H1 (cell line): ENCODE data around the gene ACADSB. TPM values are rescaled to one million over a fixed set of nuclear protein-coding genes. Genes with fewer than 3 reads are reported as not detected.

Source experiments
- CTCF ChIA-PET: fragments of 300-600 bp; sonication (Branson Sonifier 250); formaldehyde crosslinking; loops from one replicate; lab custom pipeline; 2021; ENCODE audit not compliant: partially characterized antibody; lab: Charles Lee
- POLR2A ChIA-PET: fragments of 300-600 bp; sonication (Branson Sonifier 250); formaldehyde crosslinking; loops from one replicate; lab custom pipeline; 2021; ENCODE audit warnings: inconsistent platforms; ENCODE audit not compliant: partially characterized antibody; lab: Charles Lee
- DNase-seq, 2 experiments: peaks; one replicate each; pipeline versions ENCODE4 v3.0.0 to v3.0.0-alpha.2; 2010 to 2022; ENCODE audit warnings: low spot score in 2 of 2, low read depth in 1 of 2, mixed read lengths in 1 of 2
- FAIRE-seq: peaks from 2 replicates; lab custom pipeline; 2011; peaks lifted over from hg19 to GRCh38; lab: Jason Lieb, UNC
- H2AFZ ChIP-seq: 2 replicates; pipeline ENCODE4 v1.8.1; 2012; ENCODE audit warnings: low read length, inconsistent platforms
- H2AK5ac ChIP-seq: 2 replicates; pipeline ENCODE4 v1.6.1; 2013; ENCODE audit warnings: low read depth, low read length
- H2BK120ac ChIP-seq: replicated peaks from 2 replicates; pipeline ENCODE3; 2013; ENCODE audit warnings: low read depth, low read length, inconsistent platforms
- H2BK12ac ChIP-seq: 2 replicates; pipeline ENCODE4 v1.6.1; 2013; ENCODE audit warnings: low read depth, low read length
- H2BK15ac ChIP-seq: 2 replicates; pipeline ENCODE4 v1.6.1; 2013; ENCODE audit warnings: low read length
- H2BK20ac ChIP-seq: 2 replicates; pipeline ENCODE4 v1.6.1; 2013; ENCODE audit warnings: low read length
- H2BK5ac ChIP-seq: 2 replicates; pipeline ENCODE4 v1.6.1; 2013; ENCODE audit warnings: low read depth, low read length
- H3K14ac ChIP-seq: 2 replicates; pipeline ENCODE4 v1.6.1; 2013; ENCODE audit warnings: inconsistent platforms; ENCODE audit not compliant: insufficient read length
- H3K18ac ChIP-seq: 2 replicates; pipeline ENCODE4 v1.6.1; 2013; ENCODE audit warnings: low read length; ENCODE audit errors: extremely low read depth
- H3K23ac ChIP-seq: 2 replicates; pipeline ENCODE4 v1.6.1; 2013; ENCODE audit warnings: inconsistent platforms; ENCODE audit not compliant: insufficient read length
- H3K23me2 ChIP-seq: 2 replicates; pipeline ENCODE4 v1.6.1; 2013; ENCODE audit warnings: low read depth, low read length
- H3K27ac ChIP-seq: 2 replicates; pipeline ENCODE4 v1.6.1; 2011; ENCODE audit warnings: low read depth, low read length, inconsistent platforms
- H3K27me3 ChIP-seq, 4 experiments: replicated peaks in 1 of 4; 1 replicate in 1 of 4; 2 replicates in 3 of 4; pipeline versions ENCODE4 v1.6.1 to v1.8.1; 2011 to 2013; ENCODE audit warnings: low read length in 3 of 4, mild to moderate bottlenecking in 3 of 4, inconsistent platforms in 2 of 4, mixed read lengths in 2 of 4, moderate library complexity in 1 of 4; ENCODE audit not compliant: control insufficient read depth in 3 of 4, insufficient read depth in 3 of 4; ENCODE audit errors: extremely low read depth in 1 of 4
- H3K36me3 ChIP-seq, 4 experiments: 2 replicates each; pipeline versions ENCODE4 v1.6.1 to v1.8.1; 2011 to 2013; ENCODE audit warnings: mild to moderate bottlenecking in 4 of 4, low read length in 3 of 4, moderate library complexity in 2 of 4, control low read depth in 1 of 4, inconsistent platforms in 1 of 4; ENCODE audit not compliant: insufficient read depth in 4 of 4, control insufficient read depth in 2 of 4
- H3K4ac ChIP-seq: replicated peaks from 2 replicates; pipeline ENCODE3; 2013; ENCODE audit warnings: low read length, low read depth, mixed read lengths, inconsistent platforms; ENCODE audit not compliant: insufficient read length
- H3K4me1 ChIP-seq, 4 experiments: replicated peaks in 1 of 4; 1 replicate in 1 of 4; 2 replicates in 3 of 4; pipeline versions ENCODE4 v1.6.1 to v1.8.1; 2011 to 2013; ENCODE audit warnings: low read length in 3 of 4, inconsistent platforms in 2 of 4, mixed read lengths in 1 of 4; ENCODE audit not compliant: insufficient read depth in 4 of 4, control insufficient read depth in 3 of 4
- H3K4me2 ChIP-seq, 2 experiments: 2 replicates each; pipeline versions ENCODE4 v1.6.1 to v1.8.1; 2011 to 2013; ENCODE audit warnings: low read depth in 2 of 2, low read length in 2 of 2, control low read depth in 1 of 2, inconsistent platforms in 1 of 2, mild to moderate bottlenecking in 1 of 2; ENCODE audit not compliant: insufficient read depth in 1 of 2
- H3K4me3 ChIP-seq, 4 experiments: fragments of 200-600, 300-600 bp in 1 of 4; sonication (generic), shearing (Covaris generic), sonication (Bioruptor Twin) in 1 of 4; 2 replicates each; pipeline versions ENCODE4 v1.5.1 to v1.8.1; 2011 to 2016; ENCODE audit warnings: low read length in 4 of 4, low read depth in 3 of 4, control low read depth in 2 of 4, inconsistent platforms in 2 of 4, mild to moderate bottlenecking in 2 of 4, mixed read lengths in 1 of 4, moderate library complexity in 1 of 4; ENCODE audit not compliant: insufficient read depth in 2 of 4; ENCODE audit errors: extremely low read depth in 1 of 4
- H3K56ac ChIP-seq: replicated peaks from 2 replicates; pipeline ENCODE3; 2013; ENCODE audit warnings: low read depth, mild to moderate bottlenecking, mixed read lengths, low read length, inconsistent platforms; ENCODE audit not compliant: insufficient read length
- H3K79me1 ChIP-seq: 2 replicates; pipeline ENCODE4 v1.6.1; 2013; ENCODE audit warnings: low read depth, low read length, control low read depth
- H3K79me2 ChIP-seq, 2 experiments: 2 replicates each; pipeline versions ENCODE4 v1.6.1 to v1.8.1; 2012 to 2013; ENCODE audit warnings: low read length in 2 of 2, mild to moderate bottlenecking in 2 of 2, inconsistent platforms in 1 of 2; ENCODE audit not compliant: insufficient read depth in 2 of 2, control insufficient read depth in 1 of 2
- H3K9ac ChIP-seq, 4 experiments: replicated peaks in 1 of 4; 1 replicate in 1 of 4; 2 replicates in 3 of 4; pipeline versions ENCODE4 v1.6.1 to v1.8.1; 2011 to 2013; ENCODE audit warnings: low read depth in 3 of 4, low read length in 3 of 4, control low read depth in 2 of 4, mild to moderate bottlenecking in 2 of 4, moderate library complexity in 2 of 4, inconsistent platforms in 1 of 4; ENCODE audit errors: extremely low read depth in 1 of 4
- H3K9me3 ChIP-seq, 2 experiments: 2 replicates each; pipeline versions ENCODE4 v1.6.1 to v1.8.1; 2012 to 2013; ENCODE audit warnings: mild to moderate bottlenecking in 2 of 2, moderate library complexity in 2 of 2, control low read depth in 1 of 2, inconsistent platforms in 1 of 2, low read depth in 1 of 2, low read length in 1 of 2, mixed read lengths in 1 of 2; ENCODE audit not compliant: insufficient read depth in 2 of 2
- H4K20me1 ChIP-seq, 2 experiments: replicated peaks in 1 of 2; 2 replicates each; pipeline versions ENCODE3 to v1.8.1; 2011 to 2013; ENCODE audit warnings: inconsistent platforms in 2 of 2, low read length in 2 of 2, mild to moderate bottlenecking in 1 of 2; ENCODE audit not compliant: insufficient read depth in 2 of 2, control insufficient read depth in 1 of 2
- H4K5ac ChIP-seq: 2 replicates; pipeline ENCODE4 v1.6.1; 2013; ENCODE audit warnings: low read length, low read depth, mixed read lengths, inconsistent platforms; ENCODE audit not compliant: insufficient read length
- H4K8ac ChIP-seq: 2 replicates; pipeline ENCODE4 v1.8.0; 2013; ENCODE audit warnings: mild to moderate bottlenecking, moderate library complexity, low read length, inconsistent platforms; ENCODE audit not compliant: insufficient read depth; ENCODE audit errors: extremely low read depth
- H4K91ac ChIP-seq: replicated peaks from 2 replicates; pipeline ENCODE3; 2013; ENCODE audit warnings: low read length, mixed read lengths, inconsistent platforms; ENCODE audit not compliant: insufficient read length
- NANOG ChIP-seq: IDR thresholded peaks from 2 replicates; pipeline ENCODE4 v1.6.1; 2011; ENCODE audit warnings: low read length, low read depth, mild to moderate bottlenecking, inconsistent platforms; ENCODE audit not compliant: insufficient read depth, poor library complexity, severe bottlenecking
- WGBS, 2 experiments: shearing (Covaris generic) in 1 of 2; methylation state at CpG; one replicate each; pipeline versions ENCODE4 v1.1.6 to v1.1.7; 2013 to 2015; ENCODE audit warnings: low lambda C conversion rate in 2 of 2, mixed read lengths in 2 of 2, inconsistent platforms in 1 of 2, low coverage in 1 of 2, missing lambda C conversion rate in 1 of 2; ENCODE audit not compliant: insufficient replicate concordance in 2 of 2, insufficient coverage in 1 of 2, insufficient read length in 1 of 2; ENCODE audit errors: extremely low coverage in 1 of 2, missing lambda C conversion rate in 1 of 2; 5-methylcytosine and 5-hydroxymethylcytosine counted together
- polyA plus RNA-seq, 7 experiments: library from polyadenylated mRNA; depleted of rRNA in 3 of 7; stranded (reverse) in 5 of 7; unstranded in 2 of 7; fragments of >200 nt in 5 of 7; fragments of 200-250 nt in 2 of 7; gene quantifications; 1 replicate in 5 of 7; 2 replicates in 1 of 7; 4 replicates in 1 of 7; pipeline versions ENCODE4 v1.2.1 to v1.2.3, GENCODE V29; 2011 to 2013; ENCODE audit warnings: missing spikeins in 2 of 7, mixed read lengths in 2 of 7
- total RNA-seq: library from RNA; stranded (reverse); fragmentation: NEBNext Ultra II Directional; extraction: Animal tissue kit (Norgen Biotek cat#: 25700); gene quantifications from 2 replicates; pipeline ENCODE4 v1.2.1, GENCODE V29; 2021
- TF ChIP-seq, protein P1 (sequence below): IDR thresholded peaks from 2 replicates; pipeline ENCODE4 v1.6.1; 2012; ENCODE audit warnings: inconsistent platforms
- TF ChIP-seq, protein P2 (sequence below): IDR thresholded peaks from 2 replicates; pipeline ENCODE4 v1.6.1; 2012; ENCODE audit warnings: inconsistent platforms

ACADSB gene
- total and polyA plus RNA-seq, 2 of the 8 experiments (the other 6 are each of a cell fraction or from before 2014, with no cell fraction given), result 5.6 to 11.2 TPM

DNA sequence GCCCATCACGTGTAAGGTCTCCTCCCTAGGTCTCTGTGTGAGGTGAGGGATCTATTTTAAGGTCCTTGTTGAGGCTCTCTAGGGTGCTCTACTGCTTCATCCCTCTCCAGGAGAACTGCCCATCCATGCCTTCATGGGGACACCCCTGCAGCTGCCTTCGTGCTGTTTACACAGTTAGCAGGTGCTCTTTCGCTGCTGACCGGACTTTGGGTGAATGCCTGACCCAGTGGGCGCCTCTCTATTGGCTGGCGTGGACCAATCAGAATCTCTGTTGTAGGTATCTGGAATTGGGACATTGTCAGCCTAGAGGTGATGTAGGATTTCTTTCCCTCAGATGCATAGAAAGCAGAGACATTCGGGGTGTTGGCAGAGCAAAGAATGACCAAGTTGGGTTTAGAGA is 88.2 kb downstream of the ACADSB start:
- FAIRE-seq (no peak), DNase-seq (no peak)
- no peak overlapping the region for H3K9ac ChIP-seq
- no peak overlapping the region for H4K91ac ChIP-seq
- H3K9me3 ChIP-seq, result no peaks in the 10 kb centered on the region
- TF ChIP-seq NANOG, result no peak
- TF ChIP-seq, protein P1, sequence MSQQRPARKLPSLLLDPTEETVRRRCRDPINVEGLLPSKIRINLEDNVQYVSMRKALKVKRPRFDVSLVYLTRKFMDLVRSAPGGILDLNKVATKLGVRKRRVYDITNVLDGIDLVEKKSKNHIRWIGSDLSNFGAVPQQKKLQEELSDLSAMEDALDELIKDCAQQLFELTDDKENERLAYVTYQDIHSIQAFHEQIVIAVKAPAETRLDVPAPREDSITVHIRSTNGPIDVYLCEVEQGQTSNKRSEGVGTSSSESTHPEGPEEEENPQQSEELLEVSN, result peak; percentile 58; the same call in 1 of the 2 replicates
- TF ChIP-seq, protein P2, sequence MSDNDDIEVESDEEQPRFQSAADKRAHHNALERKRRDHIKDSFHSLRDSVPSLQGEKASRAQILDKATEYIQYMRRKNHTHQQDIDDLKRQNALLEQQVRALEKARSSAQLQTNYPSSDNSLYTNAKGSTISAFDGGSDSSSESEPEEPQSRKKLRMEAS, result peak; percentile 38; the same call in 1 of the 2 replicates
- WGBS, 2 experiments, result 88% methylated on average over 7 of the region's 7 CpGs; no CpG with 5 or more reads in 1 of the 2 experiments
- no peak overlapping the region for H3K23ac ChIP-seq
- no peaks in the 10 kb centered on the region for H3K27me3 ChIP-seq
- H3K23me2 ChIP-seq, result no peaks in the 10 kb centered on the region
- H3K36me3 ChIP-seq, result no peaks in the 10 kb centered on the region
- H3K56ac ChIP-seq, result no peak overlapping the region
- H3K14ac ChIP-seq, result no peak overlapping the region
- no peak overlapping the region for H2BK20ac ChIP-seq
- ChIA-PET CTCF (no interaction called here), POLR2A (no interaction called here)
- no peaks in the 10 kb centered on the region for H3K79me1 ChIP-seq
- H4K5ac ChIP-seq, result no peak overlapping the region
- no peaks in the 10 kb centered on the region for H4K20me1 ChIP-seq
- H3K4me1 ChIP-seq, result no peaks in the 10 kb centered on the region; a peak in 1 of 7 replicates
- H2BK120ac ChIP-seq, result no peak overlapping the region
- H3K27ac ChIP-seq, result no peak overlapping the region
- no peak overlapping the region for H4K8ac ChIP-seq
- no peak overlapping the region for H3K4ac ChIP-seq
- no peak overlapping the region for H2BK15ac ChIP-seq
- no peak overlapping the region for H3K4me3 ChIP-seq
- no peaks in the 10 kb centered on the region for H3K79me2 ChIP-seq
- no peak overlapping the region for H2AFZ ChIP-seq
- H2AK5ac ChIP-seq, result no peak overlapping the region
- no peak overlapping the region for H2BK5ac ChIP-seq
- H3K18ac ChIP-seq, result no peak overlapping the region
- H2BK12ac ChIP-seq, result no peak overlapping the region
- H3K4me2 ChIP-seq, result no peak overlapping the region
